Stimulated activated CD4-positive, alpha-beta T cell treated with anti-CD3 and anti-CD28 coated beads, Interleukin-15, amount 100 ng/mL, for 48 hours (primary cell): Measurements from ENCODE around the gene RAD21L1.
A peak's percentile ranks its signal among the peaks of the same experiment; 100 is the strongest.
"Not testable (repeated sequence)": the region's sequence is repeated elsewhere in the genome, so short reads cannot be mapped to it uniquely, and the experiment has no call there.

ENCODE experiments used
- DNase-seq, 2 donors: peaks; one replicate each; pipeline ENCODE4 v3.0.0-alpha.2; 2020; ENCODE audit warnings: low read depth in 2 of 2

RAD21L1 gene

DNA sequence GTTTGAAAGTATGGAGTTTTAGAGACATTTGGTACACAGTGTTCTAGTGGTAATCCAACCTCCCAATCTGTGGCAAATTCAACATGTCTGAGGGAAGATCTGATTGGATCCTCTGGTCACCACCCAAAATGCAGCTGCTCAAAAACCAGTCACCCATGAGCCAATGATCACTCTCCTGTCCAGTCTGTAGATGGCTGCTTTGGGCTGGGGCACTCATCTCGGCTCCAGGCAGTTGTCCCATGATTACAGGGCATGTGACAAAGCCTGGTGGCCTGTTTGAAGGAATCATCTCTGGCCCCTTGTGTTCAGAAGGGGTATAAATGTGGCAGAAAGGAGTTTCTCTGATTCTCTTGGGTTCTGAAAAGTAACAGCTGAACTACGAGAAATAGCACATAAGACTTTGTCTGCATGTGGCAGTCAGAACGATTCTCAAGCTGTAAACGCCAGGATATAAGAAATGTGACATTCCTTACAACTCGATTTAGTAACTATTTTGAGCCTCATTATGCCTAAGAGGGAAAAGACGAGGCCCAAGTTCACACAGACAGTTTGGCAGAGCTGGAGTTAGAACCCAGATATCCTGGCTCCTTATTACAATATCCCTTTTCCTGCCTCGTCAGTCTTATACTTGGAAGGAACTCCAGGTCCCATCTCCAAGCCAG lies 26.5 kb upstream of the RAD21L1 start:
- DNase-seq, result no peak

DNA sequence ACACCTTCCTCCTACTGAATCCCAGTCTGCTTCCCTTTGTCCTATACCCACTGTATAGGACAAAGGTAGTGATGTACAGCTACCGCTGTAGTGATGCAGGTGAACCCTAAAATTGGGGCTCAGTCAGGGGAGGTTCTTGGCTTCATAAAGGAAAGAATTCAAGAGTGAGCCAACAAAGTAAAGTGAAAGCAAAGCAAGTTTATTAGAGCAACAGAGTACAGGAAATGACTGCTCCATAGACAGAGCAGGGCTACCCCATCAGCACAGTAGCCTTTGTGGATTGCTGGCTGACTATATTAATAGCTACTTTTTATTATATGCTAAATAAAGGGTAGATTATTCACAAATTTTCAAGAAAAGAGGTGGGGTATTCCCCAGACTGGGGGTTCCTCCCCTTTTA lies 25.9 kb upstream of the RAD21L1 start:
- DNase-seq, result no peak

GRCh38 chr20:1202762-1203504 lies 22.9 kb upstream of the RAD21L1 start, which contains the start of gene C20orf202:
Gene C20orf202 (plus strand): TSS chr20:1203454. CDS start chr20:1203586, 132 bp downstream.
- DNase-seq, result no peak

- no peak for DNase-seq
These were observed 22.2 kb upstream of the RAD21L1 start for GRCh38 chr20:1203630-1204029.

DNA sequence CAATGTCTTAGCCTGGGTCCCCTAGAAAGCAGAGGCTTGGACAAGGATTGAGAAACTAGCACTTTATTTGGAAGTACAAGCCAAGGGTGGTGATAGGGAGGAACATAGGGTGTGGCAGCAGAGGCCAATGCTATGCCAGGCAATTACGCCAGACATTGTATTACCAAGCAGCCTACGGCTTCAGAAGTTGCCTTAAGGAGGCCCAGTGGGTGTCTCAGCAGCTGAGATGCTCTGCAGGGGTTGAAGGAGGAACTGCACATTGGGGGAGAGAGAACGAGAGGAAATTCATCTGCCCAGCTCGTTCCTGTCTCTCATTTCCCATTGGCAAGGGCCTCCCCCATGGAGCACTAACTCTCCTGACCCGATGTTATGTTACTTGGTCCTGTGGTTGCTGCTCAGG lies 21.7 kb upstream of the RAD21L1 start:
- no peak for DNase-seq

- DNase-seq, result no peak
These were observed 21.3 kb upstream of the RAD21L1 start for GRCh38 chr20:1204576-1204975.

- DNase-seq, result no peak
These were observed 20.0 kb upstream of the RAD21L1 start for GRCh38 chr20:1205802-1206201.

DNA sequence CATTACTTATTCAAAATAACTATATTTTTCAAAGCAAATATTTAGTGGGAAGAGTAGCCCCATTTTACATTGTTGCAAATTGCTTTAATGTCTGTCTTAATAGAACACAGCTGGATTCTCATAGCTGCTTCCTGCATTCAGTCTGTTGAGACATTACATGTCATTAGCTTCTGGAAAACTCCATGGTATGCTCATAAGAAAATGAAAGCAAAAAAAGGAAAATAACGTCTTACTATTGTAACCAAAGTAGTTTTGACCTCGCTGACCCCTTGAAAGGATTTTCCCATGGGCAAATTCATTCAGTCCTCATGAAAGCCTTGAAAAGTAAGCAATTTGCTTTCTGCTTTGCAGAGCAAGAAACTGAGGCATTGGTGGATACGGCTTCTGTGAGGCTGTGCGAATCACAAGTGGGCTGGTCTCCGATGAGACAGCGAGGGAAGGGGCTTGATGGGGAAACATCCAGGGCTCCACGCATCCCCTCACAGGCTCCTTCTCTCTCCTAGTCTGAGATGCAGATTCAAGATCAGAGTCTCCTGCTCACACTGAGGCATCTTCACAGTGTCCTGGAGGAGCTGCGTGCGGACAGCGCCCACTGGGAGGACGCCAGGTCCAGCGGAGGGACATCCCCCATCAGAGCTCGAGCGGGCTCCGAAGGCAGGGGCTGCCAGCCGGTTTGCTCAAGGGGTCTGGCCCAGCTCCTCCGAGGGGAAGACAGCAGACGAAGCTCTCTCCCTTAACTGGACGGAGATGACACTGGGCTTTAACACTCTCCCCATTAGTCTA lies 19.3 kb upstream of the RAD21L1 start:
- no peak for DNase-seq

- no peak for DNase-seq
These were observed 18.5 kb upstream of the RAD21L1 start for GRCh38 chr20:1207293-1207878.

GRCh38 chr20:1209447-1210387 lies 16.1 kb upstream of the RAD21L1 start:
- DNase-seq, result no peak

DNA sequence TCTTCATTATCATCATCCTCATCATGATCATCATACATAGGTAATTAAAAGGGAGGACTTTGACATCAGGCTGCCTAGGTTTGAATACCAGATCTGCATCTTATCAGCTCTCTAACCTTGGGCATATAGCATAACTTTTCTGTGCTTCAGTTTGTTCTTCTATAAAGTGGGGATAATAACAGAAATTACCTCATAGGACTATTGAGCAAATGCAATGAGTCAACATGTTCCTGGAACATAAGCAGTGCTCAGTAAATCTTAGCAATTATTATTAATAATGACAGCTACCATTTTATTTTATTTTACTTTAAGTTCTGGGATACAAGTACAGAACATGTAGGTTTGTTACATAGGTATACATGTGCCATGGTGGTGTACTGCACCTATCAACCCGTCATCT lies 15.3 kb upstream of the RAD21L1 start:
- no peak for DNase-seq

DNA sequence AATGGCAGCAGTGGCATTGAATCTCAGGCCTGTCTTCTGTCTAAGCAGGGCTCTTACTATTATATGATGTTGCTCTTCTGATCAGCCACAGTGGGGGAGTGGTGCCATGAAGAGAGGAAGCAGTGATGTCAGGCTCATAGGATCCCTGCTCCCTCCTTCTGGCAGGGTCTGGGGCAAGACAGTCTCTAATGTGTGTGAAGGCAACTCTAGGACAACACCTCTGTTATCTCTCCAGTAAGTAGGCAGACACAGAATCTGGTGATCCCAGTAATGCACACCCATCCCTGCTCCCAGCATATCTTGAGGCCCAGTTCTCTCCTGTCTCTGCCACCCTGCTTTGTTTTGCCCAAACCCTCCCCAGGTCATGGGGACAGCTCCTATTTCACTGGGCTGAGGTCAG lies 13.8 kb upstream of the RAD21L1 start:
- DNase-seq, result no peak

- peak; percentile 58 to 64 for DNase-seq
These were observed 13.0 kb upstream of the RAD21L1 start for GRCh38 chr20:1212607-1213396.

- no peak for DNase-seq
These were observed 11.0 kb upstream of the RAD21L1 start for GRCh38 chr20:1214838-1215261.

- peak; percentile 70 to 79 for DNase-seq
These were observed 10.3 kb upstream of the RAD21L1 start for GRCh38 chr20:1215386-1216170.

DNA sequence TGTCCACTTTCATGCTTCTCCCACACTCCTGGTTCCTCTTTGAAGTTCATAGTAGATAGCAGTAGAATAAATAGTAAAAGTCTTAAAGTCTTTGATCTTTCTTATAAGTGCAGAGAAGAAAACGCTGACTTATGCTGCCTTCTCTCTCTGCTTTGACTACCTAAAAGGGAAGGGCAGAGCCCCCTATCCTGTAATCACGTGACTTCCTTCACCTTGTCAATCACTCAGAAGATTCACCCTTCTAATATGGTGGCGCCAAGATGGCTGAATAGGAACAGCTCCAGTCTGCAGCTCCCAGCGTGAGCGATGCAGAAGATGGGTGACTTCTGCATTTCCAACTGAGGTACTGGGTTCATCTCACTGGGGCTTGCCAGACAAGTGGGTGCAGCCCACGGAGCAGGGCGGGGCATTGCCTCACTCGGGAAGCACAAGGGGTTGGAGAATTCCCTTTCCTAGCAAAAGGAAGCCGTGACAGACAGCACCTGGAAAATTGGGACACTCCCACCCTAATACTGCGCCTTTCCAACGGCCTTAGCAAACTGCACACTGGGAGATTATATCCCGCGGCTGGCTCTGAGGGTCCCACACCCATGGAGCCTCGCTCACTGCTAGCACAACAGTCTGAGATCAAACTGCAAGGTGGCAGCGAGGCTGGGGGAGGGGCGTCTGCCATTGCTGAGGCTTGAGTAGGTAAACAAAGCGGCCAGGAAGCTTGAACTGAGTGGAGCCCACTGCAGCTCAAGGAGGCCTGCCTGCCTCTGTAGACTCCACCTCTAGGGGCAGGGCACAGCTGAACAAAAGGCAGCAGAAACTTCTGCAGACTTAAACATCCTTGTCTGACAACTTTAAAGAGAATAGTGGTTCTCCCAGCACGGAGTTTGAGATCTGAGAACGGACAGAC lies 9.1 kb upstream of the RAD21L1 start:
- not testable (repeated sequence) for DNase-seq

- not testable (repeated sequence) for DNase-seq
These were observed 3.1 kb upstream of the RAD21L1 start for GRCh38 chr20:1222750-1223149.

DNA sequence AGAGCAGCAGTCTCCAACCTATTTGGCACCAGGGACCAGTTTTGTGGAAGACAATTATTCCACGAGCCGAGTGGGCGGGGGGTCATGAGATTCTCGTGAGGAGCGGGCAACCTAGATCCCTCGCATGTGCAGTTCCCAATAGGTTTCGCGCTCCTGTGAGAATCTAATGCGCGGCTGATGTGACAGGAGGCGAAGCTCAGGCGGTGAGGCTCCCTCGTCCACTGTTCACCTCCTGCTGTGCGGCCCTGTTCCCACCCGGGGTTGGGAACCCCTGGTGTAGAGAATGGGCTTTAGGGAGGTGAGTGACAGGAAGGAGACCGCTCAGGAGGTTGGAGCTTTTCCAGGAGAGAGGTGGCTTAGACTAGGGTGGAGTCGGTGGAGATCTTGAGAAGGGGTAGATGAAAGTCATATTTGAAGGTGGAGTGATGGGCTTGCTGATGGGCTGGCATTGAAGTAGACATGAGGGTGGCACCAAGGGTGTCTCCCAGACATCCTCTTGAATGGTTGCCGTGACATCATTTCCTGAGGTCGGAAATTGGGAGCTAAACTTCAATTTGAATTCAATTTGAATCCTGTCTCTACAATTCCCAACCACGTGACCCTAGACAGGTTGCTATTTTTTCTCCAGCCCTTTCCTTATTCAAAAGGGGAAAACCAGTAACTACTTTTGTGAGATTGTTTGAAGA lies 1.5 kb upstream of the RAD21L1 start:
- DNase-seq, result no peak
